Mucosa of gallbladder (tissue), 1 donor: ENCODE measurements around the gene TMEM187. TPM values are rescaled to one million over a fixed set of nuclear protein-coding genes. Genes with fewer than 3 reads are reported as not detected.

Experiments used
- DNase-seq: peaks from one replicate; pipeline ENCODE4 v3.0.0-alpha.2; 2020; ENCODE audit warnings: low spot score
- total RNA-seq: library from RNA; stranded (reverse); gene quantifications from one replicate; pipeline ENCODE4 v1.2.1, GENCODE V29; 2021
- donor health status: DM: no; HTN: no; CAD: no.

The TMEM187 gene
- total RNA-seq, 1 donor from 2014 or later, result 14.4 TPM

DNA sequence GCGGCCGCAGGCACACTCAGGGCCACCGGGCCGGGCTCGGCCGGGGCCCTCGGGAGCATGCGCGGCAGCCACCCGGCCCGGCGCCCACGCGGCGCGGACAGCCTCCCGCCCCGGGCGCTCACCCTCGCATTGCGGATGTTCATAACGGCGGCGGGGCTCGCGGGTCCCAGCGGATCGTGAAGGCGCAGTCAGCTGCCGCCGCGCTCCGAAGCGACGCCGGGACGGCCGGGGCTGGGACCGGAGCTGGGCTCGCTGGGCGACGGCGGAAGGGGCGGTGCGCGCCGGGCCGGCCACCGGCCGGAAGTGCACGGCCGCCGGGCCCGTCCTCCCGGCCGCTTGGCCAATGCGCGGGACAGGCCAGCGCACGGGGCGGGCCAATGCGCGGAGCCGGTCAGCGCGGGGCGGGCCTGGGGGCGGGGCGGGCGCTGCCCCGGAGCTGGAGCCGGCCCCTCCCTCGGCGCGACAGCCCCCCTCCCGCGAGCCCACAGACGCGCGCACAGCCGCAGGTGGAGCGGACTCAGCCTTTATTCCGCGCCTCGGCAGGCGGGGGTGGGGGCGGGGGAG is 37.7 kb upstream of the TMEM187 start, which contains the start of gene NAA10:
Gene NAA10 (minus strand): TSS at position 276 of the 564 bp plus-strand sequence. CDS start 133 bp downstream, at position 143.
- peak; percentile 60 for DNase-seq

DNA sequence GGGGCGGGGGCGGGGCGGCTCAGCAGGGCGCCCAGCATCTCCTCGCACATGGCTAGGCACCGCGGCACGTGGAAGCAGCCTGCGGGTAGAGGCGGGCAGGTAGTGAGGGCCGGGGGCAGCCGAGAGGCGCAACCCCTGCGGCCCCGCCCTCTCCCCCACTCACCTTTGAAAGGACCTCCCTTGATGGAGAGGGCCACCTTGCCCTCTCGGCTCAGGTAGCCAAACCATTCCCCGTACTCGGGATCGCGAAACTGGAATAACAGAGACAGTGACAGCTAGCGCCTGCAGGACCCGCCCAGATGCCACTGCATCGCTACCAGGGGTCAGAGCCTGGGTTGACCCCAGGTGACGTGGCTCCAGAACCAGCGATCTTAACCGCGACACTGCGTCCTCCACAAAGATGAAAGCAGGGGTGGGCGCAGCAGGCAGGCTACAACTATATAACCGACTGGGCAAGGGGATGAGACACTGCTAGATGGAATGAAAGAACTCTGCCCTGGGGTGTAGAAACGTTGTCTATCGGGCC is 37.2 kb upstream of the TMEM187 start:
- no peak for DNase-seq

GRCh38 chrX:153937056-153937455 is 35.5 kb upstream of the TMEM187 start:
- DNase-seq, result no peak

DNA sequence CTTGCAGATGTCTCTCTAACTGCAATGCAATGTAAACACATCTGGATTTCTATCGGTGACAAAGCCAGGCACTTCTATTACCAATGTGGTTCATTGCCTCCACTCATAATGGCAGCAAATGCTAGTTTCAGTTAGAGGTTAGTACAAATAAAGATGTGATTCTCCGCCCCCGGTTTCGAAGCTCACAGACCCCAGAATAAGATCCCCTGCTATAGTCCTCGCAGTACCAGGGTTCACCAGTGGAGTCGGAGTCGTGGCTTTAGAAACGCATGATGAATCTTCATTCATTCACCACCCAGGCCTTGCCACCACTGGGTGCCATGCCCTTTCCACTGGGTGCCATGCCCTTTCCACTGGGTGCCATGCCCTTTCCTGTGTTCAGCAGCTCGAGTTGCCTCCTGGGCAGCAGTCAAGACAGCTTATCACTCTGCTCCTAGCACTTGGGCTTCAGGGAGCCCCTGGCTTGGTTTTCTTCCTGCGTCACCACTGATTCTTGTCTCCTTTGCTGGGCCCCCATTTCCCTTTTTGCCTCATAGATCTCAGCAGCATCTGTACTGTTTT is 34.2 kb upstream of the TMEM187 start:
- DNase-seq, result no peak

DNA sequence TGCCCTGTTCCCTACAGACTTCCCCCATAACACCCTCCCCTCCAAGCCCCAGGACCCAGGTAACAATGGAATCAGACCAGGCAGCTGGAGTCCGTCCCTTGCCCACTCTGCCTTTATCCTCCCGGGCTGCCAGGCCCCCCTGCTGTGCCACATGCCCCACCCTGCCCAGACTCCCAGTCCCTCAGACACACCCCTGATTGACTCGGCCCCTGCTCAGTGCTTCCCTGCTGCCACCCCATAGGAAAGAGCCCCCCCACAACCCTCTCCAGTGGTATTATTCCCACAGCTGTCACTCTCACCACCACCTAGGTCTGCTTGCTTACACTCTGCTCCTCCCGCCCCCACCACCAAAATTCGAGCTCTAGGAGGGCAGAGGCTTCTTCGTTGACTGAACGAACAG is 33.0 kb upstream of the TMEM187 start:
- no peak for DNase-seq

DNA sequence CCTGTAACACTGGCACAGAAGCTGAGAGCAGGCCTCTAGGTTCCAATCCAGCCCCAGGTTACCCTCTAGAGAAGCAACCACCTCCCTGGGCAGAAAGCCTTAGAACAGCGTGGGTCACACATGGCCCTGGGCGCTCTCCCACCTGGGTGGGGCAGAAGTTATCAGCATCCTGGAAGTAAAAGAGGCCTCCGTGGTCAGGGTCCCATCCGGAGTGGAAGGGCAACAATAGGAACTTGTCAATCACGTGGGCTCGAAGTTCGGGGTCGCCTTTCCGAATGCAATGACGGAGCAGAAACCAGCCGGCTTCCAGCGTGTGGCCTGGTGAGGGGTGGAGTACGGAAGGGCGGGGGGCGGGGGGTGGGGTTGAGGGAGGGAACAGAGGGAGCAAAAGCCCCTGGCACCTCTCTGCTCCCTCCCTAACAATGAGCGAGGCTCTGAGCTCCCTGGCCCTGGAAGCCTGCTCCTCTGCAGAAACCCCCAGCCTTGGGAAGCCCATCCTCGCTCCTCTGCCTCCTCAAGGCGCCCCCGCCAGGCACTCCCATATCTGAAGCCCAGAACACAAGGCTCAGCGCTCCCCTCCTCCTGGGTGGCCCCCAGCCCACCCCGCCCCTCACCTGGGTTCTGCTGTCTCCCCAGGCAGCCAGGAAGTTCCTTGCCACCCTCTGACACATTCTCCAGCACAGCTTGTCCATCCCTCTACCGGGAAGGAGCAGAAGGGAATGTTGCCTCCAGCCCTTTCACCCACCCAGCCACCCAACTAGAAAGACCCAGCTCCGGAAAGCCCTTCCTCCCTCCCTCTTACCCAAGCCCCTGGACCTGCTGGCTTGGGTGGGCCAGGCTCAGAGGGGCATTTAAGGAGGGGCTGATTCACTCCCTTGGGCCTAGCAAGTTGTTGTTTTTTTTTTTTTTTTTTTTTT is 31.0 kb upstream of the TMEM187 start:
- DNase-seq, result no peak

DNA sequence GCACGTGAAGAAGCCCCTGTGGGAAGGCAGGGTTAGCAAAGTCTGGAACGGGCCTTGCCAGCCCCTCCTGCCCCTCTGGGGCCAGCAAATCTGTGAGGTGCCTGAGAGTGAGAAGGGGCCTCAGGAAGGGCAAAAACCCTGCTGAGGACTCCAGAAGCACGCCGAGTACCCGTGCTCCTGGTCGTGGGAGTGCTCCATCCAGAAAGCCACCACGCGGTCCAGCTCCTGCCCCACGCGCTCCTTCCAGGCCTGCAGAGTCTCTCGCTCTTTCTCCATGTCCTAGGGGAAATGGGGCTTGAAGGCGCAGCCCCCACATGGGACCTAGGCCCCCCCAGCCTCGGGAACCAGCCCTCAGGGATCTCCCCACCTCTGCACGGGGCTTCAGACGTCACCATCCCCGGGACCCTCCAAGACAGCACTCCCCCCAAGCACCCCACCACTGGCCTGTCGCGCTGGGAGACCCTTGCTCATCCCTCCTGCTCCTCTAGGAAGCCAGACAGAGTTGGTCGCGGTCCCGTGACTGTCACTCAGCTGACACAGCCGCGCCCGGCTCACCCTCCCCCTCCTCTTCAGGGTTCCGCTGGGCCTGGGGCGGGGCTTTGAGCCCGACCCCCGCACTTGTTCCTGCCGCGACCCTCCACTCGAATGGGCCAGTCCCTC is 28.3 kb upstream of the TMEM187 start, which contains the start of gene RENBP:
Gene RENBP (minus strand): TSS at position 504 of the 660 bp plus-strand sequence. CDS start 33 bp downstream, at position 471.
- DNase-seq, result peak; percentile 41

- DNase-seq, result no peak
These were observed 27.8 kb upstream of the TMEM187 start for GRCh38 chrX:153944800-153945150.

DNA sequence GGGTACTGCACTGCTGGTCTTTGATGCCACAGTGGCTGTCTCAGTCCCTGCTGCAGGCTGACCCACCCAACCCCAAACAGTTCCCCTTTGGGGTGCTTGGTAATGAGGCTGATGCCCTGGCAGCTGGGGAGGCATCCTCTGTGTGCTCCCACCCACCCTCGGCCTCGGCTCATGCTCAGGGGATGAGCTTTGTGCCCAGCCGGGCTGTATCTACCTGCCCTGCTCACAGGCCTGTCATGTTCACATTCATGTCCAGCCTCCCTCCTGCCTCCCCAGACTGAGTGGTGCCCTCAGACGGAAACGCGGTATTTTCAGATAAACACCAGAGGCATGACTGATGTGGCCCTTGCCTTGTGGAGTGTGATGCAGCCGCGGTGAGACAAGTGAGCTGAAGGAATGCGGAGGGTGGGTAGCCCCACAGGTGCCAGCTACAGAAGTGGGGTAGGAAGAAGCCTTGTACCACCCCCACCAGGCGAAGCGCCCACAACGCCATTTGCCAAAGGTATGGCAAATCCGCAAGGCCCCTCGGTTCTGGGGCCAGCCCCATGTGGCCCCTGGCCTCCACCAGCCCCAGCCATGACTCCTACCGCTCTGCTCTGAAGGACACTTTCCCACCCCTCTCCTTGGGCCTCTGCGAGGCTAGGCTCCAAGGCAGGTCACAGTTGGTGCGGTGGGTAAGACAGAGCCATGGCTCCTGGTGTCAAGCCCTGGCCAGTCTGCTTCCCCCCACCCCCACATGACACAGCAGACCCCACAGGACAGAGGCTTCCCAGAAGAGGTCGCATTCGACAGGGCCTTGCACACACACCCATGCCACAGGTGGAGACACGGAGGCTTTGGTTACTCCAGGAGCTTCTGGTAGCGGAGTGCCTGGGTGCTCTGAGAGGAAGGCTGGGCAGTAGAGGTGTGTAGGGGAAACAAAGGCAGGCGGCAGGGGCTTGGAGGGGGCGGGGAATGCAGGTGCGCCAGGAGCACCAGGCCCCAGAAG is 26.3 kb upstream of the TMEM187 start:
- no peak for DNase-seq

- DNase-seq, result peak; percentile 70
These were observed 25.4 kb upstream of the TMEM187 start for GRCh38 chrX:153947009-153947769.

DNA sequence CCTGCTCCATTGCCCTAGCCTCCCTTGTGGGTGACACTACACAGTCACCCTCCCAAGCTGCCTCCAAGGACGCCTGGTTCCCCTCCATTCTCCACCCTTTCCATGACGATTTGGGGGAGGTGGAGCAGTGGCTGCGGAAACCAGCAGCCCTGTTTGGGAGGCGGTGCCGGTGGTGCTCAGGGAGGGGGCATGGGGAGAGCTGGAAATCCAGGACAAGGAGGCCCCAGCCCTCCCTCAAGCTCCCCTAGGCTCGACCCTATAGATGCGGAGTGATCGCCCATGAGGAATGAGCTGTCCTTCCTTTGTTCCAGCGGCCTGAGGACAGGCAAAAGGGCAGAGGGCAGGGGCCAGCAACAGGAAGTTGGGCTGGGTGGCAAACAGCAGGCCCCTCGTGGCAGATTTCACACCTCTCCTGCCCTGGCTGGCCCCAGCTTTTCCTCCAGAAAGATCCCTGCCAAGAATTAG is 24.5 kb upstream of the TMEM187 start:
- DNase-seq, result no peak

- DNase-seq, result no peak
These were observed 23.4 kb upstream of the TMEM187 start for GRCh38 chrX:153948847-153949805.

- DNase-seq, result no peak
These were observed 22.4 kb upstream of the TMEM187 start for GRCh38 chrX:153950127-153950526.

DNA sequence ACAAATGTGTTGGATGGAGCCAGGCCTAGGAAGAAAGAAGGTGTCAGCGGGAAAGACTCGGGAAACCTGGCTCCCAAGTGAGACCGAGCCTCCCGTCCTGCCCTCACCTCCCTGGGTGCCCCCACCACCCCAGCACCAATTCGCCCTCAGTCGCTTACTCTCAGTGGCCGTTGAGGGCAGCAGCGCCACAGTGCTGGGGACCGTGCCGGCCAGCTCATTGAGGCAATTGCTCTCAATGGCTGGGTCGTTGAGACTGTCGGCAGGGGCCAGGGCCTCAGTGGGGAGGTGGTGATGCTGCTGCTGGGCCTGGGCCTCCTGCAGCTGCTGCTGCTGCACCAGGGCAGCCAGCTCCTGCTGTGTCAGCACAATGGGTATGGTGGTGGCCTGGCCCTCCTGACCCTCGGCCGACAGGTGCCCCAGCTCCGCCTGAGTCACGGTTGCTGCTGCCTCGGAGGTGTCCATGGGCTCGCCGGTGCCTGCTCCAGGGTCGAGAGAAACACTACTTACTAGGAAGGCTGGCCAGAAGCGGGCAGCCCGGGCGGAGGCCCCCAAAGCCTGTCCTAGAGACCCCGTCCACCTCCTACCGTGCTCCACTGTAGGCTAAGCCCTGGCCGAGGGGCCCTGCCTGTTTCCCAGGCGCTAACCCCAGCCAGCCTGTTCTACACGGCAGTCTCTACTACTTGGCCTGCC is 20.7 kb upstream of the TMEM187 start:
- DNase-seq, result no peak

DNA sequence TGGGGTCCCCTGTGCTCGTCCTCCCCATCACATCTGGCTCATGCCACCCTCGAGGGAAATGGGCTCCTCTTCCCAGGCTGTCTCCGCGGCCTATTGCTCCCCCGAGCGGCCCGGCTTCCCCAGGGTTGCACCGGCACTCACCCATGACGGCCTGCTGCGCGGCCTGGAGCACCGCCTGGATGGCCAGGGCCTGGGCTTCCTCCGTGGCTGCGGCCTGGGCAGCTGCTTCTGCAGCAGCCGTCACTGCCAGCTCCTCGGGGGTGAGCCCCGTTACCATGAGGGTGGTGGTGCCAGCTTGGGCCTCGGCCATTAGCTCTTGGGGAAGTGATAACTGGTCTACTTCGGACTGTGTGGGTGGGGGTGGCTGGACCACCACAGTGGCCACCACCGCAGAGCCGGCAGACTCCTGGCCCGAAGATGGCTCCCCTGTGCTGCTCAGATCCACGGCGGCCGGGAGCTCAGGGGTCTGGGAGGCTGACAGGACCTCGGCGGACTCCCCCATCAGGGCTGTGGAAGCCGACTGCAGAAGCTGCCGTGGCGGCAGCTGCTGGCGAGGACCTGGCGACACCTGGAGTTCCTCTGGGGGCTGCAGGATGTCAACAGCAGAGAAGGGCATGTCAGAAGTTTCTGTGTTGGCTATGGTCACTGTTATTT is 20.1 kb upstream of the TMEM187 start:
- no peak for DNase-seq

DNA sequence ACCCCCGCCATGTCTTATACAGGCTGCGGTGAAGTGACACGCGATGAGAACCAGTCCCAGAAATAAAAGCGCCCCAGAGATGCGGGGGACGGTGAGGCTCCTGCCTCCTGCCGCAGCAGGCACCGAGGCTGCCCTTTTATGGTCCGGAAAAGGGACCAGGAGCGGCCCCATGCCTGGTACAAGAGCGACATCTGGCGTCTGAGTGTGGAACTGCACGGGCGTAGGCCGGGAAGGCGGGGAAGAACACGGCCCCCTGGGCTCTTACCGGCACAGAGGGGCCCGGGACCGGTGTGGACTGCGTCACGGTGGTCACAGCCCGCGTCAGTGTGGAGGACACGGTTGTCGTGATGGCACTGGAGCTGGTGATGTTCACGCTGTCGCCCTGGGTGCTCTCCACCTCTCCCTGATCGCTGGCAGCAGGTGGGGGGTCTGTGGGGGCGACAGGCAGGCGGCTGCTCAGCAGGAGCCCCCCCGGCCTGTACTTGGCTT is 19.2 kb upstream of the TMEM187 start:
- DNase-seq, result peak; percentile 69

- DNase-seq, result no peak
These were observed 18.5 kb upstream of the TMEM187 start for GRCh38 chrX:153953892-153954557.
